ENCODE data around the gene POF1B. TPM values are rescaled to one million over a fixed set of nuclear protein-coding genes. Genes with fewer than 3 reads are reported as not detected.

POF1B gene, protein sequence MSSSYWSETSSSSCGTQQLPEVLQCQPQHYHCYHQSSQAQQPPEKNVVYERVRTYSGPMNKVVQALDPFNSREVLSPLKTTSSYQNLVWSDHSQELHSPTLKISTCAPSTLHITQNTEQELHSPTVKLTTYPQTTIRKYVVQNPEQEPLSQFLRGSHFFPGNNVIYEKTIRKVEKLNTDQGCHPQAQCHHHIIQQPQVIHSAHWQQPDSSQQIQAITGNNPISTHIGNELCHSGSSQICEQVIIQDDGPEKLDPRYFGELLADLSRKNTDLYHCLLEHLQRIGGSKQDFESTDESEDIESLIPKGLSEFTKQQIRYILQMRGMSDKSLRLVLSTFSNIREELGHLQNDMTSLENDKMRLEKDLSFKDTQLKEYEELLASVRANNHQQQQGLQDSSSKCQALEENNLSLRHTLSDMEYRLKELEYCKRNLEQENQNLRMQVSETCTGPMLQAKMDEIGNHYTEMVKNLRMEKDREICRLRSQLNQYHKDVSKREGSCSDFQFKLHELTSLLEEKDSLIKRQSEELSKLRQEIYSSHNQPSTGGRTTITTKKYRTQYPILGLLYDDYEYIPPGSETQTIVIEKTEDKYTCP
- total RNA-seq (under 1 TPM; 0.23 to 0.33 TPM), polyA plus RNA-seq (1 to 10 TPM in 1 of 2 donors, under 1 TPM in 1; 0.46 to 8.6 TPM)
- long read RNA-seq, donor 1 = 0 reads
- long read RNA-seq, donor 2, partial matches to known transcripts = 1 of 1 reads
- long read RNA-seq, donor 2, other reads (novel, unspliced or antisense) = 0 of 1 reads

DNA sequence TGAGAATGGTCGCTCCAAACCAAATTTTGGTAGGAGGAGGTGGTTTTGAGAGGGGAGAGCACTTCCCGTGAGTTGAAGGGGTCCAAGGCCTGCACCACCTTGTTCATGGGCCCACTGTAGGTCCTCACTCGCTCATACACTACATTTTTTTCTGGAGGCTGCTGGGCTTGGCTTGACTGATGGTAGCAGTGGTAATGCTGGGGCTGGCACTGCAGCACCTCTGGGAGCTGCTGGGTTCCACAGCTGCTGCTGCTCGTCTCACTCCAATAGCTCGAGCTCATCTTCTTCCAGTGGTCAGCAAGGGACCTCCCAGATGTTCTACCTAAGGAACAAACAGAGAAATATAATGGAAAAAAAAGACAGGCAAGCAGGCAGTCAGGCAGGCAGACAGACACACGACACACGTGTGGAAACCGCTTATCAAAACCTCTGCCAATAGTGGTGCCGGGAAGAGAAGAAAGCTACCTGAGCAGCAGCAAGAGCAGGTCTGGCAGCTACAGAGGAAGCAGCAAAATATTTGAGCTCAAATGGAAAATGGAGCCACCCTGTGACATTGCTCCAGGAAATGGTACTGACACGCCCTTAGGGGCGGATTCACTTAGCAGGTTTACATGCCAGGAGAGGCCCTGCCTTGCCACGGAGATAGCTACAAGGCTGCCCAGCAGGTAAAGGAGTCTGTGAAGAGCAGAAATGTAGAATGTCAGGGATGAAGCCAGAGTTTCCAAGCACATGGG, at the start of gene POF1B:
TSS of gene POF1B (minus strand) at position 492 of the 734 bp plus-strand sequence. CDS start at position 281, 211 bp downstream.
- no peak for DNase-seq
- no peak within 1 kb of the TSS for H3K4me3 ChIP-seq (ENCODE audit: low read length in 2 of 2)
- ATAC-seq (ENCODE audit: low FRiP score) = no peak

DNA sequence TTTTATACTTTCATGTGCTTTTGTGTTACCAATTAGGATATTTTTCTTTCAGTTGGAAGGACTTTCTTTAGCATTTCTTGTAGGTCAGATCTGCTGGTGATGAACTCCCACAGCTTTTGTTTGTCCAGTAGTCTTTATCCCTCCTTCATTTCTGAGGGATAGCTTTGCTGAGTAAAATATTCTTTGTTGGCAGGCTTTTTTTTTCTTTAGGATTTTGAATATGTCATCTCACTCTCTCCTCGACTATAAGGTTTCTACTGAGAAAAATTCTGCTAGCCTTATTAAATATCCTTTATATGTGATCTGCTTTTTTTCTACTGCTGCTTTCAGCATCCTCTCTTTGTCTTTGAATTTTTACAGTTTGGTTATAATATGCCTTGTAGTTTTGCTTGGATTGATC, 49.6 kb upstream of the POF1B start:
- no peak overlapping the region for H3K27ac ChIP-seq (ENCODE audit: low read depth in 1 of 2, low read length in 2 of 2)
- H3K27me3 ChIP-seq (ENCODE audit: control insufficient read depth in 1 of 2, insufficient read depth in 2 of 2, low read length in 1 of 2) = no peaks in the 10 kb centered on the region
- no peaks in the 10 kb centered on the region for H3K36me3 ChIP-seq (ENCODE audit: control insufficient read depth in 1 of 2, insufficient read depth in 2 of 2, low read length in 1 of 2)
- ATAC-seq (ENCODE audit: low FRiP score) (no peak), DNase-seq (no peak)
- WGBS, 2 donors = 52 to 73% methylated on average over 1 of the region's 1 CpG
- no peak overlapping the region for H3K4me3 ChIP-seq (ENCODE audit: low read length in 2 of 2)
- no peaks in the 10 kb centered on the region for H3K9me3 ChIP-seq (ENCODE audit: control insufficient read depth, low read length)
- intact Hi-C loops (cut with DNase I) = no loop called here
- H3K4me1 ChIP-seq (ENCODE audit: control insufficient read depth in 1 of 2, insufficient read depth in 2 of 2, low read length in 2 of 2) = no peaks in the 10 kb centered on the region

More for the DNA sequence above, at the start of gene POF1B:
- H3K27me3 ChIP-seq (ENCODE audit: control insufficient read depth in 1 of 2, insufficient read depth in 2 of 2, low read length in 1 of 2) = no peaks in the 10 kb centered on the region
- no peak within 1 kb of the TSS for H3K27ac ChIP-seq (ENCODE audit: low read depth in 1 of 2, low read length in 2 of 2)
- H3K4me1 ChIP-seq (ENCODE audit: control insufficient read depth in 1 of 2, insufficient read depth in 2 of 2, low read length in 2 of 2) = no peaks in the 10 kb centered on the region
- no peaks in the 10 kb centered on the region for H3K36me3 ChIP-seq (ENCODE audit: control insufficient read depth in 1 of 2, insufficient read depth in 2 of 2, low read length in 1 of 2)
- no peaks in the 10 kb centered on the region for H3K9me3 ChIP-seq (ENCODE audit: control insufficient read depth, low read length)
- intact Hi-C loops (cut with DNase I) = no loop called here
- WGBS, 2 donors = 56 to 70% methylated on average over 12 of the region's 12 CpGs

DNA sequence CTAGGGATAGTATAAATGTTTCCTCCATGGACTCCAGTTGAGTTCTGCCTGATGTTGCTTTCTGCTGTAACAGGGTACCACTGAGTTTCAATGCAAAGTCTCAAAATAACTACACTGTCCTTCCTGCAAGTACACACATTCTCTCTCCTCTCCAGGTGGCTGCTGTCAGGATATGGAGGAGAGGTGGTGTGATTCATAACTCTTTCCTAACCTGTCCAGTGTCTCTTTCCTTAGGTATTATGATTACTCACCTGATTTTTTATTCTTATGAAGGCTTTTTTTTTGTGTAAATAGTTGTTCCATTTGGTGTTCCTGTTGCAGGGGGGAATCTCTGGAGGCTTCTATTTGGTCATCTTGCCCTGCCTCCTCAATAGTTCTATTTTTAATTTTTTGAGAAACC, 39.8 kb upstream of the POF1B start:
- H3K4me1 ChIP-seq (ENCODE audit: control insufficient read depth in 1 of 2, insufficient read depth in 2 of 2, low read length in 2 of 2) = no peaks in the 10 kb centered on the region
- intact Hi-C loops (cut with DNase I) = no loop called here
- no peak overlapping the region for H3K4me3 ChIP-seq (ENCODE audit: low read length in 2 of 2)
- no peaks in the 10 kb centered on the region for H3K9me3 ChIP-seq (ENCODE audit: control insufficient read depth, low read length)
- no peaks in the 10 kb centered on the region for H3K36me3 ChIP-seq (ENCODE audit: control insufficient read depth in 1 of 2, insufficient read depth in 2 of 2, low read length in 1 of 2)
- H3K27me3 ChIP-seq (ENCODE audit: control insufficient read depth in 1 of 2, insufficient read depth in 2 of 2, low read length in 1 of 2) = no peaks in the 10 kb centered on the region
- H3K27ac ChIP-seq (ENCODE audit: low read depth in 1 of 2, low read length in 2 of 2) = no peak overlapping the region
- DNase-seq = no peak
- ATAC-seq (ENCODE audit: low FRiP score) = no peak

- Histone ChIP-seq H3K27me3 (ENCODE audit: control insufficient read depth in 1 of 2, insufficient read depth in 2 of 2, low read length in 1 of 2) (no peaks in the 10 kb centered on the region), H3K4me1 (ENCODE audit: control insufficient read depth in 1 of 2, insufficient read depth in 2 of 2, low read length in 2 of 2) (no peaks in the 10 kb centered on the region), H3K27ac (ENCODE audit: low read depth in 1 of 2, low read length in 2 of 2) (no peak overlapping the region), H3K36me3 (ENCODE audit: control insufficient read depth in 1 of 2, insufficient read depth in 2 of 2, low read length in 1 of 2) (no peaks in the 10 kb centered on the region), H3K4me3 (ENCODE audit: low read length in 2 of 2) (no peak overlapping the region), H3K9me3 (ENCODE audit: control insufficient read depth, low read length) (no peaks in the 10 kb centered on the region)
- 62 to 81% methylated on average over 2 of the region's 2 CpGs for WGBS, 2 donors
- intact Hi-C loops (cut with DNase I) = no loop called here
- DNase-seq = no peak
- ATAC-seq (ENCODE audit: low FRiP score) = no peak
Observed at GRCh38 chrX:85391878-85392238, 12.4 kb upstream of the POF1B start.

DNA sequence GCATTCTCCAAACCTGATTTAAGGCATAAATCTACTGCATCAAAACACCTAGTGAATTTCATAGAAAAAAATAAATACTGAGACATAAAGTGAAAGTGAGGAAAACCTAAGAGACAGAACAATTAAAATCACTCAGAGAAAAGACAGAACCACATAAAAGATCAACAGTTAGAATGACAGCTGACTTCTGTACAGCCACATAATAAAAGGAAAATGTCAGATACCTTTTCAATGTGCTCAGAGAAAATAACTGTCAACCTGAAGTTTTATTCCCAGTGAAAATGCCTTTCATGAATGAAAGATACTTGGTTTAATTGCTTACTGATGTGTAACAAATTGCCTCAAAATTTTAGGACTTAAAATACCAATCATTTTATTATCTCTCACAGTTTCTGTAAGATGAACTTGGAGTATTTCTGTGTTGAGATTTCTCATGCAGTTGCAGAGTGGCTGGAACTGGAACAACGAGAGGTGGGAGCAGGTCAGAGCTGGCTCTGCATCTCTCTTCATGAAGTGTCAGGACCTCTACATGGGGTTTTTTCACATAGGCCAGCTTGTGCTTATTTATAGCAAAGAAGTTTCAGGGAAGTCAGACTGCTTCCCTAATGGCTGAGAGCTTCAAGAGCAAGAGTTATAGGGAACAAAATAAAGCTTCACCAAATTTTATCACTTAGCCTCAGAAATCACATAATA, 11.9 kb upstream of the POF1B start:
- no peak for DNase-seq
- Histone ChIP-seq H3K9me3 (ENCODE audit: control insufficient read depth, low read length) (no peaks in the 10 kb centered on the region), H3K27me3 (ENCODE audit: control insufficient read depth in 1 of 2, insufficient read depth in 2 of 2, low read length in 1 of 2) (no peaks in the 10 kb centered on the region), H3K36me3 (ENCODE audit: control insufficient read depth in 1 of 2, insufficient read depth in 2 of 2, low read length in 1 of 2) (no peaks in the 10 kb centered on the region), H3K4me1 (ENCODE audit: control insufficient read depth in 1 of 2, insufficient read depth in 2 of 2, low read length in 2 of 2) (no peaks in the 10 kb centered on the region), H3K4me3 (ENCODE audit: low read length in 2 of 2) (no peak overlapping the region), H3K27ac (ENCODE audit: low read depth in 1 of 2, low read length in 2 of 2) (no peak overlapping the region)
- WGBS, 2 donors = 22 to 39% methylated on average over 1 of the region's 1 CpG
- no peak for ATAC-seq (ENCODE audit: low FRiP score)
- intact Hi-C loops (cut with DNase I) = no loop called here

- DNase-seq = no peak
- Histone ChIP-seq H3K27me3 (ENCODE audit: control insufficient read depth in 1 of 2, insufficient read depth in 2 of 2, low read length in 1 of 2) (no peaks in the 10 kb centered on the region), H3K36me3 (ENCODE audit: control insufficient read depth in 1 of 2, insufficient read depth in 2 of 2, low read length in 1 of 2) (no peaks in the 10 kb centered on the region), H3K9me3 (ENCODE audit: control insufficient read depth, low read length) (no peaks in the 10 kb centered on the region), H3K4me1 (ENCODE audit: control insufficient read depth in 1 of 2, insufficient read depth in 2 of 2, low read length in 2 of 2) (no peaks in the 10 kb centered on the region), H3K4me3 (ENCODE audit: low read length in 2 of 2) (no peak overlapping the region), H3K27ac (ENCODE audit: low read depth in 1 of 2, low read length in 2 of 2) (no peak overlapping the region)
- no peak for ATAC-seq (ENCODE audit: low FRiP score)
- intact Hi-C loops (cut with DNase I) = no loop called here
- 67 to 72% methylated on average over 3 of the region's 3 CpGs for WGBS, 2 donors
Observed at GRCh38 chrX:85381602-85382001, 2.1 kb upstream of the POF1B start.

DNA sequence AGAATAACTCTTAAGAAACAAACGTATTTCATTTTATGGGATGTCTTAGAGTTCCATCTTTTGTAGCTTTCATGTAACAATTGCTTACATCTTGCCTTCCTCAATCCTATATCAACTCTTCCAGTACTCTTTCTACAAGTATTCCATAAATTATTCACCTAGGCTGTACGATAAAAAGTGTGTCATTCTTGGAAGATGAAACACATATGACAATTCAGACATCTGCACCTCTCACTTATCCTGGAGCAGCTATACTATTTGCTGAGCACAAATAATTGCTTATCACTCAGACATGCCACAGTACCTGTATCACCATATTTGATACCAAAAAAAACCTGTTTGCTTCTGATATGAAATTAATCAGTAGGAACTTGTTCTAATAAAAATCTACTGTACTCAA, 1.0 kb downstream of the POF1B start:
- Histone ChIP-seq H3K36me3 (ENCODE audit: control insufficient read depth in 1 of 2, insufficient read depth in 2 of 2, low read length in 1 of 2) (no peaks in the 10 kb centered on the region), H3K9me3 (ENCODE audit: control insufficient read depth, low read length) (no peaks in the 10 kb centered on the region), H3K27me3 (ENCODE audit: control insufficient read depth in 1 of 2, insufficient read depth in 2 of 2, low read length in 1 of 2) (no peaks in the 10 kb centered on the region), H3K27ac (ENCODE audit: low read depth in 1 of 2, low read length in 2 of 2) (no peak overlapping the region), H3K4me3 (ENCODE audit: low read length in 2 of 2) (no peak overlapping the region), H3K4me1 (ENCODE audit: control insufficient read depth in 1 of 2, insufficient read depth in 2 of 2, low read length in 2 of 2) (no peaks in the 10 kb centered on the region)
- DNase-seq (no peak), ATAC-seq (ENCODE audit: low FRiP score) (no peak)
- 60 to 75% methylated on average over 2 of the region's 2 CpGs for WGBS, 2 donors
- intact Hi-C loops (cut with DNase I) = no loop called here

GRCh38 chrX:85375333-85375738, 4.1 kb downstream of the POF1B start:
- no peaks in the 10 kb centered on the region for H3K4me1 ChIP-seq (ENCODE audit: control insufficient read depth in 1 of 2, insufficient read depth in 2 of 2, low read length in 2 of 2)
- H3K27me3 ChIP-seq (ENCODE audit: control insufficient read depth in 1 of 2, insufficient read depth in 2 of 2, low read length in 1 of 2) = no peaks in the 10 kb centered on the region
- intact Hi-C loops (cut with DNase I) = no loop called here
- no peak overlapping the region for H3K4me3 ChIP-seq (ENCODE audit: low read length in 2 of 2)
- H3K36me3 ChIP-seq (ENCODE audit: control insufficient read depth in 1 of 2, insufficient read depth in 2 of 2, low read length in 1 of 2) = no peaks in the 10 kb centered on the region
- H3K9me3 ChIP-seq (ENCODE audit: control insufficient read depth, low read length) = no peaks in the 10 kb centered on the region
- DNase-seq (no peak), ATAC-seq (ENCODE audit: low FRiP score) (no peak)
- H3K27ac ChIP-seq (ENCODE audit: low read depth in 1 of 2, low read length in 2 of 2) = no peak overlapping the region
- WGBS, 2 donors = 35 to 44% methylated on average over 5 of the region's 5 CpGs

All from aorta (tissue), 5 donors.